Stomach smooth muscle (tissue), 2 donors: Measurements from ENCODE around the gene MDH1B.
"Not testable (repeated sequence)": the region's sequence is repeated elsewhere in the genome, so short reads cannot be mapped to it uniquely, and the experiment has no call there.

Experiments used
- H3K27ac ChIP-seq: one replicate; pipeline ENCODE4 v1.7.0; 2013; ENCODE audit warnings: mild to moderate bottlenecking, low read length, inconsistent platforms
- H3K27me3 ChIP-seq, 2 donors: one replicate each; pipeline ENCODE4 v1.7.0; 2013; ENCODE audit warnings: low read length in 2 of 2; ENCODE audit not compliant: insufficient read depth in 2 of 2, control insufficient read depth in 1 of 2
- H3K36me3 ChIP-seq, 2 donors: one replicate each; pipeline ENCODE4 v1.7.0; 2013; ENCODE audit warnings: low read length in 2 of 2; ENCODE audit not compliant: control insufficient read depth in 2 of 2, insufficient read depth in 2 of 2
- H3K4me1 ChIP-seq: one replicate; pipeline ENCODE4 v1.7.0; 2013; ENCODE audit warnings: low read length; ENCODE audit not compliant: control insufficient read depth, insufficient read depth
- H3K4me3 ChIP-seq, 2 donors: one replicate each; pipeline ENCODE4 v1.7.0; 2013; ENCODE audit warnings: low read length in 2 of 2
- H3K9ac ChIP-seq, 2 donors: one replicate each; pipeline ENCODE4 v1.7.0; 2013; ENCODE audit warnings: low read length in 2 of 2, mild to moderate bottlenecking in 1 of 2
- H3K9me3 ChIP-seq, 2 donors: one replicate each; pipeline ENCODE4 v1.7.0; 2013; ENCODE audit warnings: low read length in 2 of 2; ENCODE audit not compliant: control insufficient read depth in 2 of 2
- donor health status: healthy.
- donor health status: Pancreatic carcinoma.

MDH1B gene

GRCh38 chr2:206721256-206721920 lies 43.7 kb downstream of the MDH1B start:
- Histone ChIP-seq H3K4me1 (no peaks in the 10 kb centered on the region), H3K9me3 (peaks cover 0 to 2% of the 10 kb centered on the region in 2 donors), H3K36me3 (no peaks in the 10 kb centered on the region), H3K27me3 (no peaks in the 10 kb centered on the region), H3K4me3 (no peak overlapping the region), H3K9ac (no peak overlapping the region), H3K27ac (no peak overlapping the region)

GRCh38 chr2:206718296-206718695 lies 46.8 kb downstream of the MDH1B start, which contains the start of gene DYTN:
Gene DYTN, minus strand, starts transcription at chr2:206718396. Its CDS starts 117 bp downstream, at chr2:206718279.
- H3K4me1 ChIP-seq: no peaks in the 10 kb centered on the region

GRCh38 chr2:206716623-206717022 lies 48.5 kb downstream of the MDH1B start:
- H3K9me3 ChIP-seq: peaks cover 0 to 2% of the 10 kb centered on the region in 2 donors
- H3K36me3 ChIP-seq: no peaks in the 10 kb centered on the region
- no peak overlapping the region for H3K4me3 ChIP-seq
- no peak overlapping the region for H3K9ac ChIP-seq
- no peaks in the 10 kb centered on the region for H3K27me3 ChIP-seq
- no peak overlapping the region for H3K27ac ChIP-seq
- no peaks in the 10 kb centered on the region for H3K4me1 ChIP-seq

More at GRCh38 chr2:206718296-206718695, 46.8 kb downstream of the MDH1B start, which contains the start of gene DYTN:
- Histone ChIP-seq H3K9ac (no peak within 1 kb of the TSS), H3K27ac (no peak within 1 kb of the TSS), H3K9me3 (peaks cover 0 to 2% of the 10 kb centered on the region in 2 donors), H3K27me3 (no peaks in the 10 kb centered on the region), H3K36me3 (no peaks in the 10 kb centered on the region), H3K4me3 (no peak within 1 kb of the TSS)

- not testable (repeated sequence) for H3K36me3 ChIP-seq, H3K9ac ChIP-seq, H3K9me3 ChIP-seq, H3K4me1 ChIP-seq, H3K27me3 ChIP-seq, H3K27ac ChIP-seq, H3K4me3 ChIP-seq
Measured at GRCh38 chr2:206715183-206715582, 49.9 kb downstream of the MDH1B start.

- Histone ChIP-seq H3K9me3 (no peaks in the 10 kb centered on the region), H3K27me3 (peaks cover 0 to 2% of the 10 kb centered on the region in 2 donors), H3K27ac (no peak overlapping the region), H3K9ac (no peak overlapping the region), H3K4me1 (no peaks in the 10 kb centered on the region), H3K36me3 (no peaks in the 10 kb centered on the region), H3K4me3 (no peak overlapping the region)
Measured at GRCh38 chr2:206713746-206714145, 51.4 kb downstream of the MDH1B start.

- H3K27ac ChIP-seq: no peak overlapping the region
- no peaks in the 10 kb centered on the region for H3K36me3 ChIP-seq
- H3K4me3 ChIP-seq: no peak overlapping the region
- H3K9ac ChIP-seq: no peak overlapping the region
- no peaks in the 10 kb centered on the region for H3K9me3 ChIP-seq
- no peaks in the 10 kb centered on the region for H3K4me1 ChIP-seq
- peaks cover 0 to 4% of the 10 kb centered on the region in 2 donors for H3K27me3 ChIP-seq
Measured at GRCh38 chr2:206708286-206708685, 56.8 kb downstream of the MDH1B start.

GRCh38 chr2:206707164-206707701 lies 57.9 kb downstream of the MDH1B start:
- Histone ChIP-seq H3K27me3 (peaks cover 0 to 6% of the 10 kb centered on the region in 2 donors), H3K36me3 (no peaks in the 10 kb centered on the region), H3K9ac (no peak overlapping the region), H3K4me3 (no peak overlapping the region), H3K27ac (no peak overlapping the region), H3K4me1 (no peaks in the 10 kb centered on the region), H3K9me3 (no peaks in the 10 kb centered on the region)

- H3K27ac ChIP-seq: no peak overlapping the region
- H3K9ac ChIP-seq: no peak overlapping the region
- no peaks in the 10 kb centered on the region for H3K36me3 ChIP-seq
- no peaks in the 10 kb centered on the region for H3K9me3 ChIP-seq
- peaks cover 0 to 7% of the 10 kb centered on the region in 2 donors for H3K27me3 ChIP-seq
- no peaks in the 10 kb centered on the region for H3K4me1 ChIP-seq
- H3K4me3 ChIP-seq: no peak overlapping the region
Measured at GRCh38 chr2:206701952-206702605, 63.0 kb downstream of the MDH1B start.

GRCh38 chr2:206700156-206700555 lies 65.0 kb downstream of the MDH1B start:
- H3K36me3 ChIP-seq: no peaks in the 10 kb centered on the region
- no peak overlapping the region for H3K9ac ChIP-seq
- H3K27me3 ChIP-seq: peaks cover 0 to 5% of the 10 kb centered on the region in 2 donors
- H3K9me3 ChIP-seq: no peaks in the 10 kb centered on the region
- H3K4me3 ChIP-seq: no peak overlapping the region
- no peak overlapping the region for H3K27ac ChIP-seq
- no peaks in the 10 kb centered on the region for H3K4me1 ChIP-seq

GRCh38 chr2:206698811-206699210 lies 66.3 kb downstream of the MDH1B start:
- Histone ChIP-seq H3K4me3 (no peak overlapping the region), H3K4me1 (no peaks in the 10 kb centered on the region), H3K27me3 (peaks cover 0 to 5% of the 10 kb centered on the region in 2 donors), H3K9ac (no peak overlapping the region), H3K9me3 (no peaks in the 10 kb centered on the region), H3K27ac (no peak overlapping the region), H3K36me3 (no peaks in the 10 kb centered on the region)

GRCh38 chr2:206696910-206697309 lies 68.2 kb downstream of the MDH1B start:
- Histone ChIP-seq H3K9ac (no peak overlapping the region), H3K27ac (no peak overlapping the region), H3K27me3 (no peaks in the 10 kb centered on the region), H3K36me3 (no peaks in the 10 kb centered on the region), H3K4me3 (no peak overlapping the region), H3K4me1 (no peaks in the 10 kb centered on the region), H3K9me3 (no peaks in the 10 kb centered on the region)
